NT2/D1 (cell line): ENCODE results near the gene GLIPR2.

Experiments
- SUZ12 ChIP-seq: IDR thresholded peaks from 2 replicates; pipeline ENCODE4 v1.6.1; 2011; ENCODE audit not compliant: insufficient read length, insufficient read depth; ENCODE audit errors: extremely low read depth
- YY1 ChIP-seq: IDR thresholded peaks from 2 replicates; pipeline ENCODE4 v1.6.1; 2011; ENCODE audit not compliant: insufficient read length, insufficient read depth
- ZNF274 ChIP-seq: IDR thresholded peaks from 2 replicates; pipeline ENCODE4 v1.6.1; 2011; ENCODE audit warnings: mild to moderate bottlenecking, low read depth, low read length

GRCh38 chr9:36163786-36164170 lies 27.2 kb downstream of the GLIPR2 start:
- TF ChIP-seq ZNF274 = no peak
- no peak for TF ChIP-seq YY1
- TF ChIP-seq SUZ12 = no peak
